DOHH2 (cell line): ENCODE measurements around the gene ARHGAP8.

Experiments used
- EZH2phosphoT487 ChIP-seq: fragments of 200-600 bp; sonication (generic); IDR thresholded peaks from 2 replicates; pipeline ENCODE4 v1.6.1; 2017; ENCODE audit warnings: borderline replicate concordance, mild to moderate bottlenecking, antibody characterized with exemption, low read length, moderate library complexity, mixed read lengths
- TF ChIP-seq, protein P1 (sequence below): fragments of 200-600 bp; sonication (generic); IDR thresholded peaks from one replicate; pipeline ENCODE4 v1.5.1; 2014; ENCODE audit warnings: antibody characterized with exemption, mild to moderate bottlenecking, low read depth, low read length; ENCODE audit not compliant: poor library complexity, severe bottlenecking

DNA sequence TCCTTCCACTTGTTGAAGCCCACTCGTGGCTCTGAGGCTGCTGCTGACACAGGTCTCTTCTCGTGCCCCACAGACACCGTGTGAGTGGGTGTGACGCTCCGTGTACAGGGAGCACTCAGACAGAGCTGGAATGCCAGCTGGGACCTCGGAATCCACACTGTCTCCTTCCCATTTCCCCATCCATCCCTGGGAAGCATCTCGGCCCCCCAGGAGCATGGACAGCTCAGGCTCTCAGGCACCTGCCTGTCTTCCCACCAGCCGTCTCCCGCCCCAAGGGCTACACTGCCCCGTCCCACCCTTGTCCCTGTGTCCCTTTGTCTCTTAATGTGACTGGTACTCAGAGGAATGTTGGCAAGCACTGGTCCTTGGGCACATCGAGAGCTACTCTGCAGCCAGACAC, 63.8 kb downstream of the ARHGAP8 start:
- TF ChIP-seq, protein P1, sequence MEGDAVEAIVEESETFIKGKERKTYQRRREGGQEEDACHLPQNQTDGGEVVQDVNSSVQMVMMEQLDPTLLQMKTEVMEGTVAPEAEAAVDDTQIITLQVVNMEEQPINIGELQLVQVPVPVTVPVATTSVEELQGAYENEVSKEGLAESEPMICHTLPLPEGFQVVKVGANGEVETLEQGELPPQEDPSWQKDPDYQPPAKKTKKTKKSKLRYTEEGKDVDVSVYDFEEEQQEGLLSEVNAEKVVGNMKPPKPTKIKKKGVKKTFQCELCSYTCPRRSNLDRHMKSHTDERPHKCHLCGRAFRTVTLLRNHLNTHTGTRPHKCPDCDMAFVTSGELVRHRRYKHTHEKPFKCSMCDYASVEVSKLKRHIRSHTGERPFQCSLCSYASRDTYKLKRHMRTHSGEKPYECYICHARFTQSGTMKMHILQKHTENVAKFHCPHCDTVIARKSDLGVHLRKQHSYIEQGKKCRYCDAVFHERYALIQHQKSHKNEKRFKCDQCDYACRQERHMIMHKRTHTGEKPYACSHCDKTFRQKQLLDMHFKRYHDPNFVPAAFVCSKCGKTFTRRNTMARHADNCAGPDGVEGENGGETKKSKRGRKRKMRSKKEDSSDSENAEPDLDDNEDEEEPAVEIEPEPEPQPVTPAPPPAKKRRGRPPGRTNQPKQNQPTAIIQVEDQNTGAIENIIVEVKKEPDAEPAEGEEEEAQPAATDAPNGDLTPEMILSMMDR, result no peak
- no peak for TF ChIP-seq EZH2phosphoT487
